GM12878 (cell line): ENCODE measurements around the gene GARS1. TPM values are rescaled to one million over a fixed set of nuclear protein-coding genes. Genes with fewer than 3 reads are reported as not detected.

Experiments
- ATAC-seq: fragments of 200-7000 bp; cut with Tn5 transposase; 3 replicates; pipeline ENCODE4 v1.9.1; 2020; ENCODE audit warnings: mild to moderate bottlenecking, moderate library complexity
- BruUV-seq: library from RNA; stranded (reverse); fragments of 400-500 nt; replicated peaks from 2 replicates; lab custom pipeline; 2021; lab: Mats Ljungman, UMichigan
- CTCF ChIA-PET: fragments of 300-600 bp; sonication (Branson Sonifier 250); formaldehyde crosslinking; extraction: SDS; loops from one replicate; lab custom pipeline; 2021; ENCODE audit warnings: inconsistent platforms; lab: Yijun Ruan, JAX
- POLR2A ChIA-PET: fragments of 350-600 bp; formaldehyde crosslinking; extraction: SDS; loops from one replicate; lab custom pipeline; 2021; ENCODE audit warnings: inconsistent platforms; lab: Charles Lee
- RAD21 ChIA-PET: fragments of 300-600 bp; sonication (Branson Sonifier 250); formaldehyde crosslinking; loops from one replicate; lab custom pipeline; 2023; ENCODE audit warnings: antibody characterized with exemption; ENCODE audit not compliant: unreplicated experiment; lab: Charles Lee
- SMC1A ChIA-PET: fragments of 300-600 bp; sonication (Branson Sonifier 250); formaldehyde crosslinking; loops from one replicate; lab custom pipeline; 2023; ENCODE audit not compliant: unreplicated experiment, uncharacterized antibody; lab: Charles Lee
- DNase-seq: peaks from one replicate; pipeline ENCODE4 v3.0.0-alpha.2; 2011; ENCODE audit warnings: low read depth, low spot score
- FAIRE-seq: peaks from 3 replicates; lab custom pipeline; 2011; peaks lifted over from hg19 to GRCh38; lab: Jason Lieb, UNC
- H2AFZ ChIP-seq: 2 replicates; pipeline ENCODE4 v1.6.0; 2011; ENCODE audit warnings: low read depth, low read length, control low read depth; ENCODE audit not compliant: control insufficient read depth
- H3K27ac ChIP-seq: 2 replicates; pipeline ENCODE4 v1.5.1; 2011; ENCODE audit warnings: control low read depth; ENCODE audit not compliant: control insufficient read depth, insufficient read depth
- H3K27me3 ChIP-seq, 2 experiments: replicated peaks in 1 of 2; 2 replicates each; pipeline versions ENCODE4 v1.6.0 to v1.6.1; 2011; ENCODE audit warnings: low read length in 1 of 2; ENCODE audit not compliant: control insufficient read depth in 2 of 2, insufficient read depth in 2 of 2
- H3K36me3 ChIP-seq, 2 experiments: 2 replicates each; pipeline ENCODE4 v1.5.1; 2011; ENCODE audit warnings: low read length in 1 of 2; ENCODE audit not compliant: control insufficient read depth in 2 of 2, insufficient read depth in 2 of 2
- H3K4me1 ChIP-seq: 2 replicates; pipeline ENCODE4 v1.6.1; 2011; ENCODE audit warnings: mild to moderate bottlenecking, low read length, moderate library complexity, mixed read lengths; ENCODE audit not compliant: control insufficient read depth, insufficient read depth
- H3K4me2 ChIP-seq: 2 replicates; pipeline ENCODE4 v1.6.0; 2011; ENCODE audit warnings: control low read depth; ENCODE audit not compliant: control insufficient read depth, insufficient read depth
- H3K4me3 ChIP-seq: fragments of 200-600 bp; sonication (generic); 2 replicates; pipeline ENCODE4 v1.5.1; 2016
- H3K79me2 ChIP-seq: 2 replicates; pipeline ENCODE4 v1.6.0; 2011; ENCODE audit warnings: low read length; ENCODE audit not compliant: control insufficient read depth, insufficient read depth
- H3K9ac ChIP-seq: 2 replicates; pipeline ENCODE4 v1.8.0; 2011; ENCODE audit warnings: low read length, control low read depth, mixed read lengths; ENCODE audit not compliant: control insufficient read depth, insufficient read depth
- H3K9me3 ChIP-seq: replicated peaks from 3 replicates; pipeline ENCODE4 v1.5.1; 2011; ENCODE audit warnings: mild to moderate bottlenecking, low read length; ENCODE audit not compliant: control insufficient read depth, insufficient read depth
- H4K20me1 ChIP-seq: 2 replicates; pipeline ENCODE4 v1.6.0; 2011; ENCODE audit not compliant: control insufficient read depth, insufficient read depth
- CBFB ChIP-seq: IDR thresholded peaks from 2 replicates; pipeline ENCODE4 v1.6.1; 2016; ENCODE audit warnings: antibody characterized with exemption, low read depth
- CBX5 ChIP-seq: sonication (generic); IDR thresholded peaks from 2 replicates; pipeline ENCODE4 v1.6.1; 2016; ENCODE audit warnings: low read depth, moderate library complexity, mild to moderate bottlenecking, inconsistent platforms
- ESRRA ChIP-seq: IDR thresholded peaks from 2 replicates; pipeline ENCODE4 v1.6.1; 2012; ENCODE audit warnings: mild to moderate bottlenecking, low read length, improper control_type of control experiment
- FOXK2 ChIP-seq: fragments of 450-650 bp; IDR thresholded peaks from 2 replicates; pipeline ENCODE4 v1.6.1; 2017; ENCODE audit warnings: mild to moderate bottlenecking, moderate library complexity
- IRF5 ChIP-seq: fragments of 450-650 bp; IDR thresholded peaks from 2 replicates; pipeline ENCODE4 v1.6.1; 2017; ENCODE audit warnings: borderline replicate concordance
- PBX3 ChIP-seq: IDR thresholded peaks from 2 replicates; pipeline ENCODE4 v1.6.1; 2011; ENCODE audit warnings: mild to moderate bottlenecking, low read depth, low read length, moderate library complexity; ENCODE audit not compliant: insufficient replicate concordance
- PML ChIP-seq: IDR thresholded peaks from 2 replicates; pipeline ENCODE4 v1.6.1; 2012; ENCODE audit warnings: low read length, inconsistent platforms
- ZBED1 ChIP-seq: IDR thresholded peaks from 2 replicates; pipeline ENCODE4 v1.6.1; 2016; ENCODE audit warnings: borderline replicate concordance
- ZNF622 ChIP-seq: fragments of 450-650 bp; IDR thresholded peaks from 2 replicates; pipeline ENCODE4 v1.6.1; 2017; ENCODE audit warnings: mild to moderate bottlenecking, inconsistent platforms
- WGBS: methylation state at CpG from one replicate; pipeline ENCODE4 v1.1.6; 2016; ENCODE audit warnings: low lambda C conversion rate; ENCODE audit not compliant: insufficient replicate concordance, insufficient coverage; ENCODE audit errors: missing lambda C conversion rate; 5-methylcytosine and 5-hydroxymethylcytosine counted together
- in situ Hi-C: fragments of 300-500 bp; cut with MboI; formaldehyde crosslinking; loops from 9 replicates; pipeline ENCODE4 v1.14.3; 2018; ENCODE audit warnings: mixed read lengths
- intact Hi-C: fragments of 100-400 bp; cut with micrococcal nuclease; formaldehyde crosslinking; loops from one replicate; pipeline ENCODE4 v1.14.2; 2022; ENCODE audit not compliant: unreplicated experiment
- polyA plus RNA-seq, 11 experiments: library from polyadenylated mRNA; depleted of rRNA in 4 of 11; unstranded in 6 of 11; stranded (reverse) in 5 of 11; fragments of >200 nt; fragmentation: Nextera tagmentation in 4 of 11; fragmentation: Illumina TruSeq in 1 of 11; extraction: Ambion mirVana in 4 of 11; extraction: Trizol in 1 of 11; gene quantifications; 1 replicate in 1 of 11; 2 replicates in 10 of 11; pipeline versions ENCODE4 v1.2.1 to v1.2.3, GENCODE V29; 2011 to 2016; ENCODE audit warnings: inconsistent platforms in 2 of 11, missing spikeins in 2 of 11, low read depth in 1 of 11
- total RNA-seq, 4 experiments: library from RNA; depleted of rRNA in 3 of 4; stranded (reverse); fragments of >200 nt in 3 of 4; fragmentation: Illumina TruSeq in 1 of 4; extraction: Trizol in 1 of 4; gene quantifications; 2 replicates each; pipeline versions ENCODE4 v1.2.1 to v1.2.3, GENCODE V29; 2013 to 2021
- TF ChIP-seq, protein P1 (sequence below): fragments of 450-650 bp; conservative IDR thresholded peaks from 2 replicates; pipeline ENCODE4 v1.6.1; 2017; ENCODE audit warnings: mild to moderate bottlenecking, moderate library complexity

GARS1 gene
- total and polyA plus RNA-seq, 10 of the 15 experiments (the other 5 are each of a cell fraction or from before 2014, with no cell fraction given) = 120 to 361 (median 187) TPM

- no peak overlapping the region for H2AFZ ChIP-seq
- no peak for FAIRE-seq
- H3K9me3 ChIP-seq = no peaks in the 10 kb centered on the region
- H3K4me1 ChIP-seq = no peaks in the 10 kb centered on the region
- in situ Hi-C loops (no loop called here), intact Hi-C loops (no loop called here)
- H3K4me3 ChIP-seq = no peak overlapping the region
- POLR2A ChIA-PET = interaction anchor here (1.2 kb wide), 1 partner anchor 9 kb away, joined by 3 read pairs; no protein-coding TSS in a partner anchor
- SMC1A ChIA-PET = no interaction called here
- BruUV-seq = no TSS peak
- no peak for DNase-seq
- peaks cover 20 to 46% of the 10 kb centered on the region in 2 experiments for H3K36me3 ChIP-seq
- TF ChIP-seq PBX3 = no peak
- no peak for TF ChIP-seq FOXK2
- no peak for TF ChIP-seq ZNF622
- no peak for TF ChIP-seq IRF5
- no peak for TF ChIP-seq CBX5
- TF ChIP-seq ESRRA = no peak
- no peak for TF ChIP-seq PML
- no peak for TF ChIP-seq ZBED1
- TF ChIP-seq, protein P1, sequence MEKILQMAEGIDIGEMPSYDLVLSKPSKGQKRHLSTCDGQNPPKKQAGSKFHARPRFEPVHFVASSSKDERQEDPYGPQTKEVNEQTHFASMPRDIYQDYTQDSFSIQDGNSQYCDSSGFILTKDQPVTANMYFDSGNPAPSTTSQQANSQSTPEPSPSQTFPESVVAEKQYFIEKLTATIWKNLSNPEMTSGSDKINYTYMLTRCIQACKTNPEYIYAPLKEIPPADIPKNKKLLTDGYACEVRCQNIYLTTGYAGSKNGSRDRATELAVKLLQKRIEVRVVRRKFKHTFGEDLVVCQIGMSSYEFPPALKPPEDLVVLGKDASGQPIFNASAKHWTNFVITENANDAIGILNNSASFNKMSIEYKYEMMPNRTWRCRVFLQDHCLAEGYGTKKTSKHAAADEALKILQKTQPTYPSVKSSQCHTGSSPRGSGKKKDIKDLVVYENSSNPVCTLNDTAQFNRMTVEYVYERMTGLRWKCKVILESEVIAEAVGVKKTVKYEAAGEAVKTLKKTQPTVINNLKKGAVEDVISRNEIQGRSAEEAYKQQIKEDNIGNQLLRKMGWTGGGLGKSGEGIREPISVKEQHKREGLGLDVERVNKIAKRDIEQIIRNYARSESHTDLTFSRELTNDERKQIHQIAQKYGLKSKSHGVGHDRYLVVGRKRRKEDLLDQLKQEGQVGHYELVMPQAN = no peak
- no peak for TF ChIP-seq CBFB
- RAD21 ChIA-PET = no interaction called here
- H3K27ac ChIP-seq = no peak overlapping the region
- WGBS = 97% methylated on average over 4 of the region's 4 CpGs
- H3K9ac ChIP-seq = no peak overlapping the region
- no peaks in the 10 kb centered on the region for H4K20me1 ChIP-seq
- H3K4me2 ChIP-seq = no peak overlapping the region
- no peaks in the 10 kb centered on the region for H3K79me2 ChIP-seq
- H3K27me3 ChIP-seq = no peaks in the 10 kb centered on the region
- no peak for ATAC-seq
- CTCF ChIA-PET = interaction anchor here (1.1 to 1.9 kb wide), 3 partner anchors 13 to 122 kb away, joined by 3 to 4 read pairs (median 3); no protein-coding TSS in a partner anchor
These were observed 23.5 kb downstream of the GARS1 start for GRCh38 chr7:30618080-30618676.
